Activated naive CD4-positive, alpha-beta T cell treated with anti-CD3 and anti-CD28 coated beads, Interleukin-2, amount 10 ng/mL, durations not matched to agents 7 days and 5 days (primary cell): Measurements from ENCODE around the gene C7orf33.
"Not testable (repeated sequence)": the region's sequence is repeated elsewhere in the genome, so short reads cannot be mapped to it uniquely, and the experiment has no call there.

Source experiments
- CTCF ChIA-PET: fragments of 350-600 bp; sonication (Branson Sonifier 250); formaldehyde crosslinking; loops from one replicate; lab custom pipeline; 2021; ENCODE audit warnings: antibody characterized with exemption; lab: Charles Lee
- DNase-seq: peaks from one replicate; pipeline ENCODE4 v3.0.0-alpha.2; 2020
- H3K27ac Mint-ChIP-seq: one replicate; pipeline ENCODE4 v1.8.0; 2021; ENCODE audit warnings: mild to moderate bottlenecking, moderate library complexity, mixed read lengths
- H3K27me3 Mint-ChIP-seq: one replicate; pipeline ENCODE4 v1.8.0; 2021; ENCODE audit warnings: mild to moderate bottlenecking, mixed read lengths
- H3K36me3 Mint-ChIP-seq: one replicate; pipeline ENCODE4 v1.8.0; 2021; ENCODE audit warnings: mixed read lengths
- H3K4me1 Mint-ChIP-seq: one replicate; pipeline ENCODE4 v1.8.0; 2021; ENCODE audit warnings: mixed read lengths
- H3K4me3 Mint-ChIP-seq: one replicate; pipeline ENCODE4 v1.8.0; 2021; ENCODE audit warnings: mild to moderate bottlenecking, moderate library complexity, mixed read lengths
- H3K9me3 Mint-ChIP-seq: one replicate; pipeline ENCODE4 v1.8.0; 2021; ENCODE audit warnings: mixed read lengths

C7orf33 gene

GRCh38 chr7:148566736-148567135 lies 23.8 kb upstream of the C7orf33 start:
- no peak overlapping the region for H3K4me3 Mint-ChIP-seq
- peaks cover 33% of the 10 kb centered on the region for H3K4me1 Mint-ChIP-seq
- H3K36me3 Mint-ChIP-seq: peaks cover 8% of the 10 kb centered on the region
- DNase-seq: no peak
- peaks cover 9% of the 10 kb centered on the region for H3K9me3 Mint-ChIP-seq
- H3K27ac Mint-ChIP-seq: no peak overlapping the region
- H3K27me3 Mint-ChIP-seq: peaks cover 10% of the 10 kb centered on the region
- CTCF ChIA-PET: interaction anchor here (0.6 to 1.5 kb wide), 3 partner anchors 9 to 164 kb away, joined by 3 to 6 read pairs (median 3); no protein-coding TSS in a partner anchor

- peaks cover 9% of the 10 kb centered on the region for H3K9me3 Mint-ChIP-seq
- CTCF ChIA-PET: interaction anchor here (0.6 to 1.5 kb wide), 3 partner anchors 8 to 164 kb away, joined by 3 to 6 read pairs (median 3); no protein-coding TSS in a partner anchor
- no peak overlapping the region for H3K4me3 Mint-ChIP-seq
- H3K27ac Mint-ChIP-seq: no peak overlapping the region
- peaks cover 33% of the 10 kb centered on the region for H3K4me1 Mint-ChIP-seq
- H3K36me3 Mint-ChIP-seq: peaks cover 8% of the 10 kb centered on the region
- H3K27me3 Mint-ChIP-seq: peaks cover 10% of the 10 kb centered on the region
- DNase-seq: no peak
Measured at GRCh38 chr7:148567524-148567923, 23.0 kb upstream of the C7orf33 start.

- Mint-ChIP-seq H3K4me1 (peaks cover 12% of the 10 kb centered on the region), H3K36me3 (no peaks in the 10 kb centered on the region), H3K27ac (no peak overlapping the region), H3K9me3 (no peaks in the 10 kb centered on the region), H3K27me3 (peaks cover 15% of the 10 kb centered on the region), H3K4me3 (no peak overlapping the region)
- DNase-seq: no peak
- CTCF ChIA-PET: interaction anchor here (0.7 kb wide), 1 partner anchor 65 kb away, joined by 3 read pairs; no protein-coding TSS in a partner anchor
Measured at GRCh38 chr7:148570510-148570909, 20.1 kb upstream of the C7orf33 start.

DNA sequence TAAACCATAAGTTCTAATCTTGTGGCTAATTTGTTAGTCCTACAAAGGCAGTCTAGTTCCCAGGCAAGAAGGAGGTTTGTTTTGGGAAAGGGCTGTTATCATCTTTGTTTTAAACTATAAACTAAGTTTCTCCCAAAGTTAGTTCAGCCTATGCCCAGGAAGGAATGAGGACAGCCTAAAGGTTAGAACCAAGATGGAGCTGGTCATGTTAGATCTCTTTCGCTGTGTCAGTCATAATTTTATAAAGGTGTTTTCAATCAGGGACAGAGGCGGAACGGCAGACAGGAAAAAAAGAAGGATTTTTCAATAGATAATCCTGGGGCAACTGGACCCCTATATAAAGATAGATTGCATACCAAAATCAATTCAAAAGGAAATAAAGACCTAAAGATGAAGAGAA lies 19.6 kb upstream of the C7orf33 start:
- Mint-ChIP-seq H3K27me3 (peaks cover 15% of the 10 kb centered on the region), H3K4me1 (peaks cover 13% of the 10 kb centered on the region)
- CTCF ChIA-PET: interaction anchor here (0.7 kb wide), 1 partner anchor 66 kb away, joined by 3 read pairs; no protein-coding TSS in a partner anchor
- not testable (repeated sequence) for H3K27ac Mint-ChIP-seq, H3K36me3 Mint-ChIP-seq, H3K4me3 Mint-ChIP-seq, H3K9me3 Mint-ChIP-seq, DNase-seq

DNA sequence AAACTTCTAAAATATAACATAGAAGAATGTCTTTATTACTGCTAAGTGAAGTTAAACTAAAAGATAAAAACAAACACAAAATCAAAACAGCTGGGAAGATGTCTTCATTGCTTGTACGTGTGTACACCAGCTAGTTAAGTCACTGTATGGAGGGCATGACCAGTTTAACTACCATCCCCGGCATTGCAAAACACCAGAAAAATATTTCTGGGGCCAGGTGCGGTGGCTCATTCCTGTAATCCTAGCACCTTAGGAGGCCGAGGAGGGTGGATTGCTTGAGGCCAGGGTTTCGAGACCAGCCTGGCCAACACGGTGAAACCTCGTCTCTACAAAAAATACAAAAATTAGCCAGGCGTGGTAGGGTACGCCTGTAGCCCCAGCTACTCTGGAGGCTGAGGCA lies 19.2 kb upstream of the C7orf33 start:
- Mint-ChIP-seq H3K4me1 (peaks cover 12% of the 10 kb centered on the region), H3K4me3 (no peak overlapping the region), H3K27ac (no peak overlapping the region), H3K9me3 (no peaks in the 10 kb centered on the region), H3K36me3 (no peaks in the 10 kb centered on the region), H3K27me3 (peaks cover 15% of the 10 kb centered on the region)
- no peak for DNase-seq
- CTCF ChIA-PET: interaction anchor here (0.7 kb wide), 1 partner anchor 66 kb away, joined by 3 read pairs; no protein-coding TSS in a partner anchor

GRCh38 chr7:148572067-148572522 lies 18.5 kb upstream of the C7orf33 start:
- Mint-ChIP-seq H3K27ac (no peak overlapping the region), H3K4me3 (no peak overlapping the region), H3K4me1 (peaks cover 14% of the 10 kb centered on the region), H3K9me3 (no peaks in the 10 kb centered on the region), H3K27me3 (peaks cover 15% of the 10 kb centered on the region), H3K36me3 (no peaks in the 10 kb centered on the region)
- DNase-seq: no peak
- CTCF ChIA-PET: interaction anchor here (0.6 kb wide), 1 partner anchor 386 kb away, joined by 3 read pairs; no protein-coding TSS in a partner anchor

DNA sequence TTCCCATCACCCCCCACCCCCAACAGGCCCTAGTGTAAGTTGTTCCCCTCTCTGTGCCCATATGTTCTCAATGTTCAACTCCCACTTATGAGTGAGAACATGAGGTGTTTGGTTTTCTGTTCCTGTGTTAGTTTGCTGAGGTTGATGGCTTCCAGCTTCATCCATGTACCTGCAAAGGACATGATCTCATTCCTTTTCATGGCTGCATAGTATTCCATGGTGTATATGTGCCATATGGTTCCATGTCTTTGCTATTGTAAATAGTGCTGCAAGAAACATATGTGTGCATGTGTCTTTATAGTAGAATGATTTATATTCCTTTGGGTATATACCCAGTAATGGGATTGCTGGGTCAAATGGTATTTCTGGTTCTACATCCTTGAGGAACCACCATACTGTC lies 17.0 kb upstream of the C7orf33 start:
- not testable (repeated sequence) for H3K36me3 Mint-ChIP-seq, DNase-seq, H3K27ac Mint-ChIP-seq, H3K9me3 Mint-ChIP-seq, H3K4me3 Mint-ChIP-seq
- Mint-ChIP-seq H3K27me3 (peaks cover 12% of the 10 kb centered on the region), H3K4me1 (peaks cover 14% of the 10 kb centered on the region)
- CTCF ChIA-PET: interaction anchor here (2.5 to 3.2 kb wide), 2 partner anchors 9 to 390 kb away, joined by 19 to 23 read pairs; no protein-coding TSS in a partner anchor

- H3K27ac Mint-ChIP-seq: no peak overlapping the region
- peaks cover 7% of the 10 kb centered on the region for H3K4me1 Mint-ChIP-seq
- peaks cover 8% of the 10 kb centered on the region for H3K27me3 Mint-ChIP-seq
- CTCF ChIA-PET: interaction anchor here (0.7 to 3.2 kb wide), 30 partner anchors 8 to 427 kb away, joined by 3 to 23 read pairs (median 4); partner anchors contain the start of gene CUL1
- DNase-seq: peak; percentile 79
- no peaks in the 10 kb centered on the region for H3K36me3 Mint-ChIP-seq
- no peak overlapping the region for H3K4me3 Mint-ChIP-seq
- H3K9me3 Mint-ChIP-seq: no peaks in the 10 kb centered on the region
Measured at GRCh38 chr7:148575640-148576411, 14.7 kb upstream of the C7orf33 start.

DNA sequence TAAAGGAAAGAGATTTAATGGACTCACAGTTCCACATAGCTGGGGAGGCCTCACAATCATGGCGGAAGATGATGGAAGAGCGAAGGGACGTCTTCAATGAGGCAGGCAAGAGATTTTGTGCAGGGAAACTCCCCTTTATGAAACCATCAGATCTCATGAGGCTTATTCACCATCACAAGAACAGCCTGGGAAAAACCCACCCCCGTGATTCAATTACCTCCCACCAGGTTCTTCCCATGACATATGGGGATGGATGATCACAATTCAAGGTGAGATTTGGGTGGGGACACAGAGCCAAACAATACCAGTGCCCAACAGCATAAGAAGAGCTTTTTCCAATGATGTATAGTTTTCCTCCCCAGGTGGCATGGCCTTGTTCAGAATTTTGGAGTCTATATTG lies 11.2 kb upstream of the C7orf33 start:
- DNase-seq: no peak
- H3K36me3 Mint-ChIP-seq: no peaks in the 10 kb centered on the region
- no peak overlapping the region for H3K4me3 Mint-ChIP-seq
- H3K27ac Mint-ChIP-seq: no peak overlapping the region
- CTCF ChIA-PET: no interaction called here
- peaks cover 10% of the 10 kb centered on the region for H3K27me3 Mint-ChIP-seq
- H3K4me1 Mint-ChIP-seq: peaks cover 13% of the 10 kb centered on the region
- no peaks in the 10 kb centered on the region for H3K9me3 Mint-ChIP-seq

DNA sequence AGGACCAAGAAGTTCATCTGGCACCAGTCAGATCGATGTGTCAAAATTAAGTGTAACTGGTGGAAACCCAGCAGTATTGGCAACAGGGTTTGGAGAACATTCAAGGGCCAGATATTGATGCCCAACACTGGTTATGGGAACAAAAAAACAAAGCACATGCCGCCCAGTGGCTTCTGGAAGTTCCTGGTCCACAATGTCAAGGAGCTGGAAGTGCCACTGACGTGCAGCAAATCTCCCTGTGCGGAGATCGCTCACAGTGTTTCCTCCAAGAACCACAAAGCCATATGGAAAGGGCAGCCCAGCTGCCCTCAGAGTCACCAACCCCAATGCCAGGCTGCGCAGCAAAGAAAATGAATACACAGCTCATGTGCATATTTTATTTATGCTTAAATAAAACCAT lies 10.1 kb upstream of the C7orf33 start:
- CTCF ChIA-PET: no interaction called here
- Mint-ChIP-seq H3K27ac (no peak overlapping the region), H3K4me3 (no peak overlapping the region), H3K9me3 (no peaks in the 10 kb centered on the region), H3K4me1 (peaks cover 16% of the 10 kb centered on the region), H3K36me3 (no peaks in the 10 kb centered on the region), H3K27me3 (peaks cover 16% of the 10 kb centered on the region)
- DNase-seq: no peak

DNA sequence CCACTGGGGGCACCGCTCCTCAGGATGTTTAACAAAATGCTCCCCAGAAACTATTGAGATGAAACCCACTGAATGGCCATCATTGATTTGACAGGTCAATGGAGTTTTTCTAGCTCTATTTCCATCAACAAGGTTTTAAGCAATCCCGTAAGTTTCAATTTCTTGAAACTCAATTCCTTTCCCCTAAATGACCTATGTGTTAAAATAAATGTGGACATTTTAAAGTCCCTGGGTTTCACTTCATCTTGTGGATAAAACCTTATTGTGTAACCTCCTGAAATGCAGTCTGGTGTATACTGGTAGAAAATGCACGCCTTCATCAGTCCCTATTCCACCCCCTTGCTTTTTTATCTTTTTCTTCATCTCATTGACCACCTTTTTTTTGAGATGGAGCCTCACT lies 8.9 kb upstream of the C7orf33 start:
- CTCF ChIA-PET: no interaction called here
- no peak overlapping the region for H3K27ac Mint-ChIP-seq
- no peaks in the 10 kb centered on the region for H3K9me3 Mint-ChIP-seq
- peaks cover 9% of the 10 kb centered on the region for H3K4me1 Mint-ChIP-seq
- no peaks in the 10 kb centered on the region for H3K36me3 Mint-ChIP-seq
- DNase-seq: no peak
- H3K27me3 Mint-ChIP-seq: peaks cover 18% of the 10 kb centered on the region
- H3K4me3 Mint-ChIP-seq: no peak overlapping the region

- Mint-ChIP-seq H3K4me3 (no peak overlapping the region), H3K9me3 (no peaks in the 10 kb centered on the region), H3K27ac (no peak overlapping the region), H3K36me3 (no peaks in the 10 kb centered on the region), H3K4me1 (peaks cover 9% of the 10 kb centered on the region), H3K27me3 (peaks cover 30% of the 10 kb centered on the region)
- no peak for DNase-seq
- CTCF ChIA-PET: interaction anchor here (1.2 to 2.5 kb wide), 4 partner anchors 9 to 399 kb away, joined by 3 to 19 read pairs (median 5); no protein-coding TSS in a partner anchor
Measured at GRCh38 chr7:148584154-148584827, 6.3 kb upstream of the C7orf33 start.

- peaks cover 36% of the 10 kb centered on the region for H3K27me3 Mint-ChIP-seq
- H3K4me3 Mint-ChIP-seq: no peak overlapping the region
- H3K36me3 Mint-ChIP-seq: no peaks in the 10 kb centered on the region
- CTCF ChIA-PET: interaction anchor here (1.3 to 2.5 kb wide), 2 partner anchors 10 to 398 kb away, joined by 3 to 19 read pairs; no protein-coding TSS in a partner anchor
- no peaks in the 10 kb centered on the region for H3K9me3 Mint-ChIP-seq
- peaks cover 9% of the 10 kb centered on the region for H3K4me1 Mint-ChIP-seq
- no peak for DNase-seq
- H3K27ac Mint-ChIP-seq: no peak overlapping the region
Measured at GRCh38 chr7:148585399-148585798, 5.2 kb upstream of the C7orf33 start.

DNA sequence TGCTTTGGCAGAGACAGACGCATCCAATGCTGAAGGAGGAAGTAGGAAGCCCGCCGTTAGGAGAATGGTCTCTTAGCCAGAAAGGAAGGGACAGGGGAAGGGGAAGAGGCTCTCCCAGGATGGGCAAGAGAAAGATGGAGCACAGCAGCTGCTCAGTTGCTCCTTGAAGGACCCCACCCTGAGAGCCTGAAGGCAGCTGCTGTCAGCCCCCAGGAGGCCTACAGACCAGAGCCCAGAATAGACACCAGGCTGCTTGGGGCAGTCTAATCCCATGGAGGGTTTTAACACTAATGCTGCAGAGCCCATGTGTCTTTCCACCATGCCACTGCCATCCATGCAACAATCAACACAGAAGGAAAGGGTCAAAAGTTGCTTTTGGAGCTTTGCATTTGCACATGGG lies 3.5 kb upstream of the C7orf33 start:
- DNase-seq: no peak

More for the DNA sequence above, 3.5 kb upstream of the C7orf33 start:
- Mint-ChIP-seq H3K27me3 (peaks cover 49% of the 10 kb centered on the region), H3K27ac (no peak overlapping the region), H3K36me3 (no peaks in the 10 kb centered on the region), H3K4me1 (peaks cover 9% of the 10 kb centered on the region), H3K4me3 (no peak overlapping the region), H3K9me3 (no peaks in the 10 kb centered on the region)
- CTCF ChIA-PET: interaction anchor here (0.9 kb wide), 1 partner anchor 10 kb away, joined by 3 read pairs; no protein-coding TSS in a partner anchor
